Tibial nerve (tissue), 4 donors: ENCODE data around the gene TMSB10. TPM values are rescaled to one million over a fixed set of nuclear protein-coding genes. Genes with fewer than 3 reads are reported as not detected.
"Not testable (repeated sequence)": the region's sequence is repeated elsewhere in the genome, so short reads cannot be mapped to it uniquely, and the experiment has no call there.

Experiments used
- DNase-seq, 2 donors: peaks; one replicate each; pipeline ENCODE4 v3.0.0-alpha.2; 2019; ENCODE audit warnings: low spot score in 2 of 2
- H3K27ac ChIP-seq, 4 donors: fragments of 200-600 bp; sonication (generic) in 3 of 4; one replicate each; pipeline ENCODE4 v1.5.1; 2017 to 2019; ENCODE audit warnings: mild to moderate bottlenecking in 1 of 4
- H3K27me3 ChIP-seq, 2 donors: fragments of 200-600 bp; sonication (generic) in 1 of 2; one replicate each; pipeline versions ENCODE4 v1.5.1 to v1.6.0; 2017 to 2019
- H3K36me3 ChIP-seq, 3 donors: fragments of 200-600 bp; sonication (generic); one replicate each; pipeline ENCODE4 v1.5.1; 2018 to 2019
- H3K4me1 ChIP-seq, 4 donors: fragments of 200-600 bp; sonication (generic) in 3 of 4; one replicate each; pipeline ENCODE4 v1.5.1; 2017 to 2019
- H3K4me3 ChIP-seq, 4 donors: fragments of 200-600 bp; sonication (generic) in 3 of 4; one replicate each; pipeline ENCODE4 v1.5.1; 2017 to 2019; ENCODE audit warnings: mild to moderate bottlenecking in 1 of 4, moderate library complexity in 1 of 4
- H3K9me3 ChIP-seq, 4 donors: fragments of 200-600 bp; sonication (generic) in 3 of 4; one replicate each; pipeline ENCODE4 v1.5.1; 2017 to 2019
- CTCF ChIP-seq, 5 experiments: fragments of 200-600 bp in 3 of 5; fragments of 450-650 bp in 2 of 5; sonication (generic) in 3 of 5; IDR thresholded peaks; one replicate each; pipeline ENCODE4 v1.5.1; 2016 to 2019; ENCODE audit warnings: antibody characterized with exemption in 5 of 5, mild to moderate bottlenecking in 3 of 5, moderate library complexity in 2 of 5
- EP300 ChIP-seq, 2 donors: sonication (generic); formaldehyde crosslinking; IDR thresholded peaks; one replicate each; pipeline ENCODE4 v1.6.1; 2017; ENCODE audit warnings: antibody characterized with exemption in 2 of 2, mild to moderate bottlenecking in 1 of 2
- POLR2A ChIP-seq, 2 donors: fragments of 450-650 bp; IDR thresholded peaks; one replicate each; pipeline ENCODE4 v1.6.1; 2017; ENCODE audit warnings: antibody characterized with exemption in 2 of 2, mild to moderate bottlenecking in 2 of 2, moderate library complexity in 2 of 2
- WGBS, 2 donors: methylation state at CpG; one replicate each; pipeline ENCODE4 v1.1.5; 2018; 5-methylcytosine and 5-hydroxymethylcytosine counted together
- total RNA-seq, 4 donors: library from RNA; depleted of rRNA; stranded (reverse); fragments of >200 nt; gene quantifications; one replicate each; pipeline ENCODE4 v1.1.0, GENCODE V29; 2016

The TMSB10 gene
- total RNA-seq, 4 donors from 2014 or later, result 5,005 to 6,715 (median 5,816) TPM

- WGBS, 2 donors, result 65 to 70% methylated on average over 3 of the region's 3 CpGs
- no peaks in the 10 kb centered on the region for H3K36me3 ChIP-seq
Observed at GRCh38 chr2:84940831-84941412, 35.5 kb downstream of the TMSB10 start.

GRCh38 chr2:84942166-84942565 lies 36.7 kb downstream of the TMSB10 start:
- peaks cover 0 to 3% (median 0%) of the 10 kb centered on the region in 4 donors for H3K4me1 ChIP-seq
- TF ChIP-seq EP300 (IDR thresholded peaks at IDR 0.05) (no peak), CTCF (IDR thresholded peaks at IDR 0.05) (no peak), POLR2A (IDR thresholded peaks at IDR 0.05) (no peak)
- H3K36me3 ChIP-seq, result no peaks in the 10 kb centered on the region
- WGBS, 2 donors, result 90 to 93% methylated on average over 2 of the region's 2 CpGs
- H3K9me3 ChIP-seq, result no peaks in the 10 kb centered on the region
- no peak overlapping the region for H3K4me3 ChIP-seq
- no peak overlapping the region for H3K27ac ChIP-seq
- DNase-seq, result no peak
- H3K27me3 ChIP-seq, result no peaks in the 10 kb centered on the region

More at GRCh38 chr2:84940831-84941412, 35.5 kb downstream of the TMSB10 start:
- Histone ChIP-seq H3K4me1 (peaks cover 0 to 3% (median 0%) of the 10 kb centered on the region in 4 donors), H3K27me3 (no peaks in the 10 kb centered on the region), H3K9me3 (no peaks in the 10 kb centered on the region), H3K4me3 (no peak overlapping the region), H3K27ac (no peak overlapping the region)
- no peak for TF ChIP-seq CTCF (IDR thresholded peaks at IDR 0.05)
- TF ChIP-seq EP300 (IDR thresholded peaks at IDR 0.05), result no peak
- no peak for TF ChIP-seq POLR2A (IDR thresholded peaks at IDR 0.05)
- no peak for DNase-seq

GRCh38 chr2:84942964-84943421 lies 37.5 kb downstream of the TMSB10 start:
- no peaks in the 10 kb centered on the region for H3K9me3 ChIP-seq
- no peak overlapping the region for H3K4me3 ChIP-seq
- no peak overlapping the region for H3K27ac ChIP-seq
- no peak for DNase-seq
- WGBS, 2 donors, result 82 to 89% methylated on average over 4 of the region's 4 CpGs
- TF ChIP-seq POLR2A (IDR thresholded peaks at IDR 0.05) (no peak), EP300 (IDR thresholded peaks at IDR 0.05) (no peak), CTCF (IDR thresholded peaks at IDR 0.05) (no peak)
- no peaks in the 10 kb centered on the region for H3K27me3 ChIP-seq
- no peaks in the 10 kb centered on the region for H3K36me3 ChIP-seq
- peaks cover 0 to 3% (median 0%) of the 10 kb centered on the region in 4 donors for H3K4me1 ChIP-seq

- peaks cover 0 to 3% (median 0%) of the 10 kb centered on the region in 4 donors for H3K4me1 ChIP-seq
- TF ChIP-seq POLR2A (IDR thresholded peaks at IDR 0.05) (no peak), CTCF (IDR thresholded peaks at IDR 0.05) (no peak), EP300 (IDR thresholded peaks at IDR 0.05) (no peak)
- no peaks in the 10 kb centered on the region for H3K36me3 ChIP-seq
- no peak overlapping the region for H3K4me3 ChIP-seq
- H3K9me3 ChIP-seq, result no peaks in the 10 kb centered on the region
- H3K27me3 ChIP-seq, result no peaks in the 10 kb centered on the region
- H3K27ac ChIP-seq, result no peak overlapping the region
- no peak for DNase-seq
- 83 to 86% methylated on average over 7 of the region's 7 CpGs for WGBS, 2 donors
Observed at GRCh38 chr2:84944295-84944909, 38.9 kb downstream of the TMSB10 start.

GRCh38 chr2:84945838-84946203 lies 40.4 kb downstream of the TMSB10 start:
- H3K27me3 ChIP-seq, H3K9me3 ChIP-seq, H3K36me3 ChIP-seq, H3K4me3 ChIP-seq, H3K4me1 ChIP-seq, DNase-seq: not testable (repeated sequence)
- H3K27ac ChIP-seq, result peak overlapping the region in 1 of 4 donors; percentile 70
- 63 to 65% methylated on average over 3 of the region's 3 CpGs for WGBS, 2 donors
